ENCODE data around the gene MED15.
"Not testable (repeated sequence)": the region's sequence is repeated elsewhere in the genome, so short reads cannot be mapped to it uniquely, and the experiment has no call there.

MED15 gene

GRCh38 chr22:20479612-20480196, 27.7 kb upstream of the MED15 start:
- no peak overlapping the region for H2BK5ac ChIP-seq (ENCODE audit: low read depth, low read length, poor library complexity)
- no peaks in the 10 kb centered on the region for H3K9me3 ChIP-seq (ENCODE audit: insufficient read depth, low read depth, low read length)
- no peak overlapping the region for H2AFZ ChIP-seq (ENCODE audit: insufficient read depth, low read length, poor library complexity)
- H3K18ac ChIP-seq (ENCODE audit: low read length), result no peak overlapping the region
- no peak for DNase-seq
- H3K79me2 ChIP-seq (ENCODE audit: control insufficient read depth, insufficient read depth, low read length, poor library complexity), result no peaks in the 10 kb centered on the region
- H3K9ac ChIP-seq (ENCODE audit: low read length), result no peak overlapping the region
- H4K91ac ChIP-seq (ENCODE audit: low read depth, low read length), result no peak overlapping the region
- no peak overlapping the region for H3K14ac ChIP-seq (ENCODE audit: low read length)
- no peaks in the 10 kb centered on the region for H3K79me1 ChIP-seq (ENCODE audit: low read length)
- no peak overlapping the region for H3K4ac ChIP-seq (ENCODE audit: low read depth, low read length)
- no peaks in the 10 kb centered on the region for H3K27me3 ChIP-seq (ENCODE audit: insufficient read depth, low read length)
- H4K8ac ChIP-seq (ENCODE audit: low read depth, low read length), result no peak overlapping the region
- no CpG with 5 or more reads among the region's 1 CpG for WGBS (ENCODE audit: extremely low coverage, insufficient coverage, insufficient read length)
- peaks cover 8 to 11% of the 10 kb centered on the region in 2 experiments for H3K36me3 ChIP-seq (ENCODE audit: control insufficient read depth in 1 of 2, insufficient read depth in 2 of 2, low read length in 2 of 2)
- H3K4me1 ChIP-seq (ENCODE audit: control insufficient read depth in 1 of 2, insufficient read depth in 2 of 2, low read length in 2 of 2), result peaks cover 2 to 3% of the 10 kb centered on the region in 2 experiments
- no peak overlapping the region for H2BK12ac ChIP-seq (ENCODE audit: low read length)
- no peak overlapping the region for H4K12ac ChIP-seq (ENCODE audit: low read depth, low read length)
- H3K27ac ChIP-seq (ENCODE audit: low read depth, low read length), result no peak overlapping the region
- H3K23ac ChIP-seq (ENCODE audit: low read length), result no peak overlapping the region
- no peak overlapping the region for H2AK5ac ChIP-seq (ENCODE audit: low read length)
- no peak overlapping the region for H3K4me3 ChIP-seq (ENCODE audit: low read depth, low read length)
- H2BK120ac ChIP-seq (ENCODE audit: insufficient read depth, low read length, poor library complexity), result no peak overlapping the region
- H3K4me2 ChIP-seq (ENCODE audit: low read length), result no peak overlapping the region

GRCh38 chr22:20483143-20483506, 24.3 kb upstream of the MED15 start:
- H3K9ac ChIP-seq (ENCODE audit: low read length); H3K27ac ChIP-seq (ENCODE audit: low read depth, low read length); H2AFZ ChIP-seq (ENCODE audit: insufficient read depth, low read length, poor library complexity): not testable (repeated sequence)

GRCh38 chr22:20483771-20484170, 23.6 kb upstream of the MED15 start:
- Histone ChIP-seq H3K4me3 (ENCODE audit: low read depth, low read length) (no peak overlapping the region), H3K4me2 (ENCODE audit: low read length) (no peak overlapping the region), H3K27me3 (ENCODE audit: insufficient read depth, low read length) (no peaks in the 10 kb centered on the region), H4K91ac (ENCODE audit: low read depth, low read length) (no peak overlapping the region), H2AFZ (ENCODE audit: insufficient read depth, low read length, poor library complexity) (no peak overlapping the region), H3K14ac (ENCODE audit: low read length) (no peak overlapping the region), H2AK5ac (ENCODE audit: low read length) (no peak overlapping the region), H2BK120ac (ENCODE audit: insufficient read depth, low read length, poor library complexity) (no peak overlapping the region), H4K12ac (ENCODE audit: low read depth, low read length) (no peak overlapping the region), H3K79me2 (ENCODE audit: control insufficient read depth, insufficient read depth, low read length, poor library complexity) (no peaks in the 10 kb centered on the region), H3K4me1 (ENCODE audit: control insufficient read depth in 1 of 2, insufficient read depth in 2 of 2, low read length in 2 of 2) (peaks cover 2 to 4% of the 10 kb centered on the region in 2 experiments), H3K79me1 (ENCODE audit: low read length) (no peaks in the 10 kb centered on the region), H3K4ac (ENCODE audit: low read depth, low read length) (no peak overlapping the region), H4K8ac (ENCODE audit: low read depth, low read length) (no peak overlapping the region), H3K9me3 (ENCODE audit: insufficient read depth, low read depth, low read length) (no peaks in the 10 kb centered on the region), H2BK5ac (ENCODE audit: low read depth, low read length, poor library complexity) (no peak overlapping the region), H3K27ac (ENCODE audit: low read depth, low read length) (no peak overlapping the region), H3K36me3 (ENCODE audit: control insufficient read depth in 1 of 2, insufficient read depth in 2 of 2, low read length in 2 of 2) (peaks cover 8 to 11% of the 10 kb centered on the region in 2 experiments), H3K23ac (ENCODE audit: low read length) (no peak overlapping the region), H2BK12ac (ENCODE audit: low read length) (no peak overlapping the region), H3K18ac (ENCODE audit: low read length) (no peak overlapping the region), H3K9ac (ENCODE audit: low read length) (no peak overlapping the region)
- WGBS (ENCODE audit: extremely low coverage, insufficient coverage, insufficient read length), result no CpG with 5 or more reads among the region's 14 CpGs
- DNase-seq, result no peak

More at GRCh38 chr22:20483143-20483506, 24.3 kb upstream of the MED15 start:
- WGBS (ENCODE audit: extremely low coverage, insufficient coverage, insufficient read length), result no CpG with 5 or more reads among the region's 7 CpGs
- H2AK5ac ChIP-seq (ENCODE audit: low read length); H3K27me3 ChIP-seq (ENCODE audit: insufficient read depth, low read length); H3K4ac ChIP-seq (ENCODE audit: low read depth, low read length); H2BK12ac ChIP-seq (ENCODE audit: low read length); DNase-seq; H3K14ac ChIP-seq (ENCODE audit: low read length); H2BK120ac ChIP-seq (ENCODE audit: insufficient read depth, low read length, poor library complexity); H3K23ac ChIP-seq (ENCODE audit: low read length); H2BK5ac ChIP-seq (ENCODE audit: low read depth, low read length, poor library complexity); H4K8ac ChIP-seq (ENCODE audit: low read depth, low read length); H3K79me2 ChIP-seq (ENCODE audit: control insufficient read depth, insufficient read depth, low read length, poor library complexity); H3K9me3 ChIP-seq (ENCODE audit: insufficient read depth, low read depth, low read length); H3K18ac ChIP-seq (ENCODE audit: low read length); H3K4me3 ChIP-seq (ENCODE audit: low read depth, low read length); H3K79me1 ChIP-seq (ENCODE audit: low read length); H4K91ac ChIP-seq (ENCODE audit: low read depth, low read length); H4K12ac ChIP-seq (ENCODE audit: low read depth, low read length); H3K4me1 ChIP-seq (ENCODE audit: control insufficient read depth in 1 of 2, insufficient read depth in 2 of 2, low read length in 2 of 2); H3K4me2 ChIP-seq (ENCODE audit: low read length): not testable (repeated sequence)
- H3K36me3 ChIP-seq (ENCODE audit: control insufficient read depth in 1 of 2, insufficient read depth in 2 of 2, low read length in 2 of 2), result peaks cover 8 to 11% of the 10 kb centered on the region in 2 experiments

GRCh38 chr22:20484948-20485683, 22.3 kb upstream of the MED15 start:
- Histone ChIP-seq H3K9ac (ENCODE audit: low read length) (no peak overlapping the region), H4K91ac (ENCODE audit: low read depth, low read length) (no peak overlapping the region), H3K27ac (ENCODE audit: low read depth, low read length) (no peak overlapping the region), H2AFZ (ENCODE audit: insufficient read depth, low read length, poor library complexity) (no peak overlapping the region), H4K12ac (ENCODE audit: low read depth, low read length) (no peak overlapping the region), H2BK120ac (ENCODE audit: insufficient read depth, low read length, poor library complexity) (no peak overlapping the region), H3K18ac (ENCODE audit: low read length) (no peak overlapping the region), H3K4me2 (ENCODE audit: low read length) (no peak overlapping the region), H3K23ac (ENCODE audit: low read length) (no peak overlapping the region), H3K9me3 (ENCODE audit: insufficient read depth, low read depth, low read length) (no peaks in the 10 kb centered on the region), H3K79me1 (ENCODE audit: low read length) (no peaks in the 10 kb centered on the region), H3K27me3 (ENCODE audit: insufficient read depth, low read length) (no peaks in the 10 kb centered on the region), H4K8ac (ENCODE audit: low read depth, low read length) (no peak overlapping the region), H3K4me1 (ENCODE audit: control insufficient read depth in 1 of 2, insufficient read depth in 2 of 2, low read length in 2 of 2) (peaks cover 2 to 4% of the 10 kb centered on the region in 2 experiments), H3K36me3 (ENCODE audit: control insufficient read depth in 1 of 2, insufficient read depth in 2 of 2, low read length in 2 of 2) (peaks cover 11% of the 10 kb centered on the region in 2 experiments), H3K4ac (ENCODE audit: low read depth, low read length) (no peak overlapping the region), H2AK5ac (ENCODE audit: low read length) (no peak overlapping the region), H2BK12ac (ENCODE audit: low read length) (no peak overlapping the region), H3K79me2 (ENCODE audit: control insufficient read depth, insufficient read depth, low read length, poor library complexity) (no peaks in the 10 kb centered on the region), H3K14ac (ENCODE audit: low read length) (no peak overlapping the region), H3K4me3 (ENCODE audit: low read depth, low read length) (no peak overlapping the region), H2BK5ac (ENCODE audit: low read depth, low read length, poor library complexity) (no peak overlapping the region)
- WGBS (ENCODE audit: extremely low coverage, insufficient coverage, insufficient read length), result no CpG with 5 or more reads among the region's 4 CpGs
- DNase-seq, result no peak
